ENCODE data around the gene PHLPP1. TPM values are rescaled to one million over a fixed set of nuclear protein-coding genes. Genes with fewer than 3 reads are reported as not detected.

PHLPP1 gene
- total RNA-seq, 4 donors from 2014 or later = 6.3 to 18.0 (median 10.4) TPM

DNA sequence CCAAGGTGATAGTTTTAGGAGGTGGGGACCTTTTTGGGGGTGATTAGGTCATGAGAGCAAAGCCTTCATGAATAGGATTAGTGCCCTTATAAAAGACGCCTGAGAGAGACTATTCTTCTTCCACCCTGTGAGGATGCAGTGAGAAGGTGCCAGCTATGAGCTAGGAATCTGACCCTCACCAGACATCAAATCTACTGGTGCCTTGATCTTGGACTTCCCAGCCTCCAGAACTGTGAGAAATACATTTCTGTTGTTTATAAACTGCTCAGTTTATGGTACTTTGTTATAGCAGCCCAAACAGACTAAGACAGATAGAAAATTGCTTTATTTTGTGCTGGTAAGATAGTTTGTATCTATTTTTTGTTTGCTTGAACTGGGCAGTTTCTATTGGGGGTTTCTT lies 40.1 kb downstream of the PHLPP1 start:
- DNase-seq (ENCODE audit: low spot score) (no peak), ATAC-seq (ENCODE audit: low FRiP score) (no peak)
- TF ChIP-seq, protein P1, sequence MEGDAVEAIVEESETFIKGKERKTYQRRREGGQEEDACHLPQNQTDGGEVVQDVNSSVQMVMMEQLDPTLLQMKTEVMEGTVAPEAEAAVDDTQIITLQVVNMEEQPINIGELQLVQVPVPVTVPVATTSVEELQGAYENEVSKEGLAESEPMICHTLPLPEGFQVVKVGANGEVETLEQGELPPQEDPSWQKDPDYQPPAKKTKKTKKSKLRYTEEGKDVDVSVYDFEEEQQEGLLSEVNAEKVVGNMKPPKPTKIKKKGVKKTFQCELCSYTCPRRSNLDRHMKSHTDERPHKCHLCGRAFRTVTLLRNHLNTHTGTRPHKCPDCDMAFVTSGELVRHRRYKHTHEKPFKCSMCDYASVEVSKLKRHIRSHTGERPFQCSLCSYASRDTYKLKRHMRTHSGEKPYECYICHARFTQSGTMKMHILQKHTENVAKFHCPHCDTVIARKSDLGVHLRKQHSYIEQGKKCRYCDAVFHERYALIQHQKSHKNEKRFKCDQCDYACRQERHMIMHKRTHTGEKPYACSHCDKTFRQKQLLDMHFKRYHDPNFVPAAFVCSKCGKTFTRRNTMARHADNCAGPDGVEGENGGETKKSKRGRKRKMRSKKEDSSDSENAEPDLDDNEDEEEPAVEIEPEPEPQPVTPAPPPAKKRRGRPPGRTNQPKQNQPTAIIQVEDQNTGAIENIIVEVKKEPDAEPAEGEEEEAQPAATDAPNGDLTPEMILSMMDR (IDR thresholded peaks at IDR 0.05) = no peak

DNA sequence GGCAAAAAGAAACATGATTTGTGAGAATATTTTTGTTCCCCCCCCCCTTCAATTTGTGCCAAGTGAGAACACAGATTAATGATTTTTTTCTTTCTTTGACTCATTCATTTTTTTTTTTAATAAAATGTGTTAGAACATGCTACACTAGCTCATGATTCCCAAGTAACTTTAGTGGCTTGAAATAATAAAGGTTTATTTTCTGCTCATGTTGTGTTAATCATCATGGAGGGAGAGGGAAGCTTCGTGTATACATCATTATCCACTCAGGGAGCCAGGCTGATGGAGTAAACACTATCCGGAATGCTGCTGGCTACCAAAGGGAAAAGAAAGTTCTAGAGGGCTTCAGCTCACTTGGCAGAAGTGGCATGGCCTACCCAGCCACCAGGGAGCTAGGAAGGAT lies 40.6 kb downstream of the PHLPP1 start:
- DNase-seq (ENCODE audit: low spot score) (no peak), ATAC-seq (ENCODE audit: low FRiP score) (no peak)
- TF ChIP-seq, protein P1 (IDR thresholded peaks at IDR 0.05) = no peak

DNA sequence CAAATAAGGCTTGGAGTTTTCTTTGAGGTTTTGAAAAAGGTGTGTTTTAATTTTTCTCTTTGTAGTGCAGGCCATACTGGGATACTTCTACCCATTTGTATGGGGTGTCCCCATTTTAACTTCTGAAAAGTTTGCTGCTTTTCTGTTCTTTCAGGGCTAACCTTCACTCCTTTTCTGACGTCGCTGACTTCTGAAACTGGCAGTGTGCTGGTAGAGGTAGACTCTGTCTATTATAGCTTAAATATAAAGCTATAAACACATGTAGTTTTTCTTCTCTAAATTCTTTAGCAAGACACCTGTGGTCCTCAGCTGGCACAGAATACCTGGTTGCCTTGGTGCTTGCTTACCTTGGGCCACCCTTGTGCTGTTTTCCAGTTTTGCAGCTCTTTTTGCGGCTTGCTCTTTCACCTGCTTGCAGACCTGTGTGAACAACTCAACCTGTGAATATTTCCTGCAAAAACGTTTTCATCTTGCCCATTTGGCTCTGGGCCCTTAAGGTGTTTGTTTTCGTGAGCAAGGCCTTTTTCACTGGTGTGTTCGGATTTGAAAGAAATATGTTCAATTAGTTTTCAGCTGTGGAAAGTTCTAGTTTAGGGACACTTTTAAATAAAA lies 42.2 kb downstream of the PHLPP1 start:
- DNase-seq (ENCODE audit: low spot score) = no peak
- TF ChIP-seq, protein P1 (IDR thresholded peaks at IDR 0.05) = no peak
- no peak for ATAC-seq (ENCODE audit: low FRiP score)

DNA sequence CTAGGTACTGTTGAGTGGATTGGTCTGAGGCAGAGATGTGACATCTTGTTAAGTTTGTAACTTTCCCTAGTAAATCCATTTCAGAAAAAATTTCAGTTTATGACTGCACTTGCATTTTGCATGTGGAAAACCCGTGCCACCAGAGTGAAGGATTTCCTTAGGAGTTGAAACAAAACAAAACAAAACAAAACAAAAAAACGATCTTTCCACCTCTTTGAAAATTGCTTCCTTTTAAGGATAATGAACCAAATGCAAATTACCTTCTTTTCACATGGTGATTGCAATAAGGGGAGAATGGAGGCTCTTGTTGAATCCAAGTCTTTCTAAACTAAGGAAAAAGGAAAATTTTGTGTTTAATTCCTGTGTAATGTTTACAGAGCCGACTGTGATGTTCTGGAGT lies 43.2 kb downstream of the PHLPP1 start:
- no peak for ATAC-seq (ENCODE audit: low FRiP score)
- DNase-seq (ENCODE audit: low spot score) = no peak
- TF ChIP-seq, protein P1 (IDR thresholded peaks at IDR 0.05) = no peak

DNA sequence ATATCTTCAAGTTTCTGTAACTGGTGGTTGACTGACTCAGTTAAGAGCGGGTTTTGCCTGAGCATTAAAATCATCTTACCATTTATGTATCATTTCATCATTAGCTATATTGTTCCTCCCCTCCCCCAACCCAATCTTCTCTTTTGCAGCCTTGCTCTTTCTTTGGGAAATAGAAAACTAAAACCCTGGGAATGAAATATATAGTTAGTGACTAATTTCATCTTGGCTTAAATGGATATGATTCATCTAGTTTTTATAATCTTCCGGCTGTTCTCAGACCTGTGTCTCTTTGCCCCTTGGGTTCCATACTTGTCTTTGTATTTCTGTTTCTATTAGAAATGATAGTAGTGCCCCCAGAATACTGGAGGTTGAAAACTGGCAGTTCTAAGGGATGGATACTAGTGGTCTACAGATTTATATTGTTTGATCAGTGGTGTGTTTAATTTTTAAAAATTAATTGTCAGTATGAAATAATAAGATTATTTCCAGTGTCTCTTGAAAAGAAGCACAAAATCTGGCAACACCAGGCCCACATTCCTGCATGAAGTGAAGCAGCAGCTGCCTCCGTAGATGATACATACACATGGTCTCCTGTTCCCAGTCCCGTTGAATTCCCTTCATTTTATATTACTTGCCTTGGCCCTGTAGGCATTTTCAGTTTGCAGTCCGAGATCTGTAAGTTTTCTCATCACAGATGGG lies 44.5 kb downstream of the PHLPP1 start:
- ATAC-seq (ENCODE audit: low FRiP score) (no peak), DNase-seq (ENCODE audit: low spot score) (no peak)
- TF ChIP-seq, protein P1 (IDR thresholded peaks at IDR 0.05) = no peak

DNA sequence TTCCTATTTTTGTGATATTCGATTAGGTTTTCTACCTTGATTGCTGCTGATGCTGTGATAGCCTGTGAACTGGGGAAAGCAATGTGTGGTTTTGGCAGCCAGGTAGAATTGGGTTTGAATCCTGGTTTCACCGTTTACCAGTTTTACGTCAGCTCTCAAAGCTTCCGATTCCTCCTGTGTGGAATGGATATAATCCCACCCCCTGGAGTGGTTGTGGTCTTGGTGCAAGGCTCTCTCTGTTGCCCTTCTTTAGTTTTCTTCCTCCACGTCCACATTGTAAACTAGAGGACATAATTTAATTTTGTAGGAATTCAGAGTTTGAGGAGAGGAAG lies 45.0 kb downstream of the PHLPP1 start:
- ATAC-seq (ENCODE audit: low FRiP score) (no peak), DNase-seq (ENCODE audit: low spot score) (no peak)

More for the DNA sequence above, 45.0 kb downstream of the PHLPP1 start:
- TF ChIP-seq, protein P1 (IDR thresholded peaks at IDR 0.05) = no peak
